LNCAP (cell line): ENCODE measurements around the gene TMEM259.

ENCODE experiments used
- CTCF ChIP-seq: fragments of 450-650 bp; IDR thresholded peaks from 2 replicates; pipeline ENCODE4 v1.5.1; 2017; ENCODE audit warnings: mild to moderate bottlenecking

Gene TMEM259

DNA sequence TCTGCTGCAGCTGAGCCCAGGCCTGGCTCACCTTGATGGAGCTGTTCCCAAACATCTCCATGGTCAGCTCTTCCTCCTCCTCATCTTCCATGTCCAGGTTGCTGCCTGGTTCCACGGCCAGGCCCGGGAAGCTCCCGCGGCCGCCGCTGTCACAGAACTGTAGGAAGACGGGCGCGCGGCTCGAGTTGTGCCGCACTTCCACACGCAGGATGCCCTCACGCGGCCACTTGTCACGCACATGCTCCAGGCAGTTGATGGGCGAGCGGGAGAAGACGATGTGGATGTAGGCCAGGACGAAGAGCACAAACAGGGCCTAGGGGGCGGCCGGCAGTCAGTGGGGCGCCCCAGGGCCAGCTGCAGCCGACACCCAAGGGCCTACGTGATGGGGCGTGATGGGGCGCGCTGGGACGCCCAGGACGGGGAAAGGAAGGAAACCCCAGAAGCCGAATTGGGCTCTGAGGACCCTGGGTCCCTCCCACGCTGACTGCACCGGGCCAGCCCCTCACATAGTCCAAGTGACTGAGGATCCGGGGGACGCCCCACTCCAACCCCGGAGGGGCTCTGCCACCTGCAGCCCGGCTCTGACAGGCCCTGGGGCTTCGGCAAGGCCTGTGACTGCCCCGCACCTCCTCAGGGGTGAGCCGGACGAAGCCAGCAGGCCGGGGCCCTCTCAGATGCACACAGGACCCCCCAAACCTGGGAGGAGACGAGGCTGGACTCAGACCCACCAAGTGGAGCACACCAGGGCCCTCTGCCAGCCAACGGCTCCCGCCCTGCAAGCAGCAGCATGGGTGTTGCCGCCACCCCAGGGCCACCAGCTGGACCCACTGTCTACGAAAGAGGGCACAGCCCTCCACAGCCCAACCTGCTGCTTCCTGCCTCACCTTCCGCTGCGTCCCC is 6.5 kb downstream of the TMEM259 start:
- TF ChIP-seq CTCF: no peak

- no peak for TF ChIP-seq CTCF
Measured at GRCh38 chr19:1013218-1013617, 7.7 kb downstream of the TMEM259 start.

DNA sequence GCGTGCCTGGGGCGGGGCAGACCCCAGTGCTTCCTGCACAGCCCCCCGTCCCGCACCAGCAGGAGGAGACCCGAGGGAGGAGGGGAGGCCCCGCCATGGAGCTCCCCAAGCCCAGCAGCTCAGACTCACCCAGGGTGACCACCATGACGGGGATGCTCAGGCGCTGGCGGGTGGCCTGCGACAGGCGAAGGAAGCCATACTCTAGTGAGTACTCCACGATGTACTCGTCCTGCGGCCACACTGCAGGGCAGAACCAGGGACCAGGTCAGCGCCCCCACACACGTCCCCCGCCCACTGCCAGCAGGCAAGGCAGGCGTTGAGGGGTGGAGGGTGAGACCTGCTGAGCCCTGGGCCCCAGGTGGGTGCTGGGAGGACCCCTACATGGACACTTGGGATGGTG is 8.6 kb downstream of the TMEM259 start:
- TF ChIP-seq CTCF: no peak

- TF ChIP-seq CTCF: no peak
Measured at GRCh38 chr19:1011831-1012333, 9.0 kb downstream of the TMEM259 start.

DNA sequence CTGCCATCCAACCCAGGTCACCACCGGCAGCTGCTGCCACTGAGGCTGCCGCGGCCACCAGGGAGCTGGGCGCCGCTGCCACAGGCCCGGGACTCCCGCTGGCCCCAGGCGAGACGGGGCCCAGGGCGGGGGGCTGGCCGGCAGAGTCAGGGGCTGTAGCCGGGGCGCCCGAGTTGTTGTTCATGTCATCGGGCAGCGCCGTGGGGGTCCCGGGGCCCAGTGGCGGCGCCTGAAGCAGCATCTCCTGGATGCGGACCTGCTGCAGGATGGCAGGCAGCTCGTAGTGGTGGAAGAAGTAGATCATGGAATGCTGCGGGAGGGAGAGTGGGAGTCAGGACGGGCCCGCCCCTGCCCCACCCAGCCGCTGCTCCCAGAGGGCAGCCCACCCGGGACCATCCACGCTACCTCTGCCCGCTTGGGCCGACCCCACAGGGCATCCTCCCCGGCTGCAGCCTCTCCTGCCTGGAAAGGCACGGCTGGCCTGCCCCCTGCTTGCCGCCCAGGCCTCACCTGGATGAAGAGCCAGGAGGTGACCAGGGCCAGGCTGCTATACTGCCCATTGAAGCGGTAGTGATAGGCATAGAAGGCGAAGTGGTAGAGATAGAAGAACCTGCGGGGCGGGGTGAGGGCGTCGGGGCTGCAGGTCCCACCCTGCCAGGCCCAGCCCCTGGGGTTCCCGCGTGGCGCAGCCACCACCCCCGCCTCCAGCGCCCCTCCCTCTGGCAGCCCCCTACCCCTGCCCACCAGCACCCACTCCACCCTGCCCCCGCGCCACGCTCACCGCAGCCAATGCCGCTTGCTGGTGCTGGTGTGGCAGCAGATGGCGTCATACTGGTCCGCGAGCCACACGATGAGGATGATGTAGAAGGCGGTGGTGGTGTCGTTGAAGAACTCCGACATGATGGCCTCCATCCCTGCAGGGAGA is 10.1 kb downstream of the TMEM259 start:
- TF ChIP-seq CTCF: no peak

DNA sequence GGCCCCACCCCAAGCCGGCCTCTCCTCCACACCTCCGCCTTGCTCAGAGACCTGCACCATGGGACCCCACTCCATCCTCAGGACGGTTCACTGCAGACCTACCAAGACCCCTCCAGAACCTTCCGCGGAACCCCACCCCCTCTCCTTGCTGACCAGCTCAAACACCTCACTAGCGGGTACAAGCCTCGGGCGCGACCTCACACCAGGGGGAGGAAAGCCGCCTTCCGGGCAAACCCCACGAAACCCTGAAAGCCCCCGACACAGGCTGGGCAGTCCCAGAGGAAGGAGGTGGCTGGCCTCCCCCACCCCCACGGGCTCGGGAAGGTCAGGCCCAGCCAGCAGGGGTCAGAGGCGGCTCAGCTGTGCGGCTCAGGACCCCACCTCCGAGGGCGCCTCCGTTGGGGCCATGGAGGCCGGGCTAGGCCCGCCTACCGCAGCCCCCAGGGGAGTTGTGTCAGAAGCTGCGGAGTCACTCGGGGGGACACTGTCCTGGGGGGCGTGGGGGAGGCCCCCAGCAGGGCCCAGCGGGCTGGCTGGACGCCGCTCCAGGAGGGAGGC is 10.9 kb downstream of the TMEM259 start:
- no peak for TF ChIP-seq CTCF
